Endothelial cell of umbilical vein (primary cell): Measurements from ENCODE around the gene NME7. TPM values are rescaled to one million over a fixed set of nuclear protein-coding genes. Genes with fewer than 3 reads are reported as not detected.

Experiments
- BruUV-seq: library from RNA; stranded (reverse); fragments of 400-500 nt; replicated peaks from 2 replicates; lab custom pipeline; 2021; lab: Mats Ljungman, UMichigan
- CTCF ChIA-PET: fragments of 300-600, 350-600 bp; sonication (Branson Sonifier 250); formaldehyde crosslinking; loops from one replicate; lab custom pipeline; 2021; ENCODE audit warnings: antibody characterized with exemption, inconsistent platforms; lab: Charles Lee
- POLR2A ChIA-PET: fragments of 300-600, 350-600 bp; sonication (Branson Sonifier 250); formaldehyde crosslinking; loops from one replicate; lab custom pipeline; 2021; ENCODE audit warnings: antibody characterized with exemption, inconsistent platforms; lab: Charles Lee
- DNase-seq: peaks from one replicate; pipeline ENCODE4 v3.0.0-alpha.2; 2011; ENCODE audit warnings: low read depth, low spot score
- FAIRE-seq: peaks from 2 replicates; lab custom pipeline; 2011; peaks lifted over from hg19 to GRCh38; lab: Jason Lieb, UNC
- H2AFZ ChIP-seq: 2 replicates; pipeline ENCODE4 v1.6.0; 2012; ENCODE audit warnings: low read depth, low read length, control low read depth, inconsistent platforms
- H3K27ac ChIP-seq: 2 replicates; pipeline ENCODE4 v1.5.1; 2011; ENCODE audit warnings: low read depth, mild to moderate bottlenecking, control low read depth, low read length, moderate library complexity; ENCODE audit not compliant: insufficient read depth
- H3K27me3 ChIP-seq, 2 experiments: 2 replicates each; pipeline versions ENCODE4 v1.6.0 to v1.6.1; 2011; ENCODE audit warnings: low read length in 2 of 2, mixed read lengths in 1 of 2; ENCODE audit not compliant: control insufficient read depth in 2 of 2, insufficient read depth in 2 of 2
- H3K36me3 ChIP-seq, 2 experiments: 2 replicates in 1 of 2; 3 replicates in 1 of 2; pipeline ENCODE4 v1.5.1; 2011; ENCODE audit warnings: low read length in 2 of 2, mild to moderate bottlenecking in 1 of 2, moderate library complexity in 1 of 2; ENCODE audit not compliant: control insufficient read depth in 2 of 2, insufficient read depth in 2 of 2; ENCODE audit errors: extremely low read depth in 1 of 2
- H3K4me1 ChIP-seq: 3 replicates; pipeline ENCODE4 v1.5.1; 2011; ENCODE audit warnings: mild to moderate bottlenecking, low read length; ENCODE audit not compliant: control insufficient read depth, insufficient read depth; ENCODE audit errors: extremely low read depth
- H3K4me2 ChIP-seq: 2 replicates; pipeline ENCODE4 v1.6.1; 2011; ENCODE audit warnings: low read length, control low read depth, mixed read lengths; ENCODE audit not compliant: insufficient read depth
- H3K4me3 ChIP-seq, 3 experiments: fragments of 200-600 bp in 1 of 3; sonication (generic), shearing (Covaris generic) in 1 of 3; replicated peaks in 1 of 3; 2 replicates each; pipeline ENCODE4 v1.5.1; 2011 to 2016; ENCODE audit warnings: control low read depth in 3 of 3, low read length in 3 of 3, mild to moderate bottlenecking in 2 of 3, inconsistent platforms in 1 of 3, low read depth in 1 of 3, moderate library complexity in 1 of 3; ENCODE audit not compliant: insufficient read depth in 1 of 3
- H3K79me2 ChIP-seq: 2 replicates; pipeline ENCODE4 v1.6.0; 2012; ENCODE audit warnings: low read length, inconsistent platforms; ENCODE audit not compliant: control insufficient read depth, insufficient read depth
- H3K9ac ChIP-seq: replicated peaks from 2 replicates; pipeline ENCODE3; 2011; ENCODE audit warnings: low read length, control low read depth; ENCODE audit not compliant: insufficient read depth; ENCODE audit errors: extremely low read depth
- H3K9me1 ChIP-seq: replicated peaks from 3 replicates; pipeline ENCODE4 v1.6.0; 2011; ENCODE audit warnings: mild to moderate bottlenecking, low read length; ENCODE audit not compliant: control insufficient read depth, insufficient read depth; ENCODE audit errors: extremely low read depth
- H3K9me3 ChIP-seq: replicated peaks from 2 replicates; pipeline ENCODE4 v1.5.1; 2012; ENCODE audit warnings: low read length, inconsistent platforms; ENCODE audit not compliant: control insufficient read depth, insufficient read depth
- H4K20me1 ChIP-seq: replicated peaks from 2 replicates; pipeline ENCODE3; 2011; ENCODE audit warnings: mild to moderate bottlenecking, low read length; ENCODE audit not compliant: control insufficient read depth, insufficient read depth; ENCODE audit errors: extremely low read depth
- EZH2 ChIP-seq: IDR thresholded peaks from 2 replicates; pipeline ENCODE4 v1.6.1; 2012; ENCODE audit warnings: borderline replicate concordance, low read depth, mild to moderate bottlenecking, moderate library complexity, low read length, inconsistent platforms; ENCODE audit not compliant: severe bottlenecking
- FOS ChIP-seq: IDR thresholded peaks from 2 replicates; pipeline ENCODE4 v1.6.1; 2011; ENCODE audit warnings: mild to moderate bottlenecking, low read length, moderate library complexity, borderline replicate concordance; ENCODE audit not compliant: insufficient read depth
- GATA2 ChIP-seq: IDR thresholded peaks from 2 replicates; pipeline ENCODE4 v1.7.0; 2011; ENCODE audit warnings: low read depth, mild to moderate bottlenecking, moderate library complexity, mixed read lengths, low read length; ENCODE audit not compliant: insufficient read length, insufficient read depth
- JUN ChIP-seq: IDR thresholded peaks from 2 replicates; pipeline ENCODE4 v1.6.1; 2011; ENCODE audit warnings: borderline replicate concordance, low read depth; ENCODE audit not compliant: insufficient read length, insufficient read depth
- MYC ChIP-seq: IDR thresholded peaks from one replicate; pipeline ENCODE4 v1.6.1; 2011; ENCODE audit warnings: mild to moderate bottlenecking, low read depth, low read length
- POLR2A ChIP-seq: IDR thresholded peaks from 2 replicates; pipeline ENCODE4 v1.6.1; 2012; ENCODE audit warnings: low read depth, mild to moderate bottlenecking, control low read depth, low read length
- POLR2AphosphoS5 ChIP-seq: IDR thresholded peaks from 2 replicates; pipeline ENCODE4 v1.6.1; 2012; ENCODE audit warnings: low read depth, mild to moderate bottlenecking, control low read depth, low read length, moderate library complexity; ENCODE audit not compliant: insufficient read depth
- dilution Hi-C: fragments of 300-500 bp; cut with MboI; formaldehyde crosslinking; loops from one replicate; pipeline ENCODE4 v1.15.0; 2019; ENCODE audit warnings: low sequenced_read_pairs; ENCODE audit not compliant: extremely low pct_ligation_motif_present
- intact Hi-C: fragments of 100-400 bp; cut with micrococcal nuclease; formaldehyde crosslinking; loops from one replicate; pipeline ENCODE4 v1.10.0; 2022
- polyA plus RNA-seq, 4 experiments: library from polyadenylated mRNA; depleted of rRNA in 3 of 4; stranded (reverse) in 3 of 4; unstranded in 1 of 4; fragments of >200 nt; gene quantifications; 2 replicates each; pipeline versions ENCODE4 v1.2.1 to v1.2.3, GENCODE V29; 2011 to 2012; ENCODE audit warnings: missing spikeins in 1 of 4
- total RNA-seq: library from RNA; stranded (reverse); gene quantifications from 2 replicates; pipeline ENCODE4 v1.2.3, GENCODE V29; 2021
- TF ChIP-seq, protein P1 (sequence below), 2 donors: IDR thresholded peaks; 1 replicate in 1 of 2; 2 replicates in 1 of 2; pipeline ENCODE4 v1.5.1; 2011; ENCODE audit warnings: low read length in 2 of 2, mild to moderate bottlenecking in 2 of 2, moderate library complexity in 2 of 2, control low read depth in 1 of 2, inconsistent platforms in 1 of 2, low read depth in 1 of 2; ENCODE audit not compliant: insufficient read depth in 1 of 2; ENCODE audit errors: extremely low read depth in 1 of 2
- TF ChIP-seq, protein P2 (sequence below): IDR thresholded peaks from 2 replicates; pipeline ENCODE4 v1.6.1; 2011; ENCODE audit not compliant: insufficient read depth, insufficient read length

The NME7 gene
- total and polyA plus RNA-seq, 2 donors (not counting 3 experiments of a cell fraction or from before 2014, with no cell fraction given): 16.5 to 25.3 TPM

DNA sequence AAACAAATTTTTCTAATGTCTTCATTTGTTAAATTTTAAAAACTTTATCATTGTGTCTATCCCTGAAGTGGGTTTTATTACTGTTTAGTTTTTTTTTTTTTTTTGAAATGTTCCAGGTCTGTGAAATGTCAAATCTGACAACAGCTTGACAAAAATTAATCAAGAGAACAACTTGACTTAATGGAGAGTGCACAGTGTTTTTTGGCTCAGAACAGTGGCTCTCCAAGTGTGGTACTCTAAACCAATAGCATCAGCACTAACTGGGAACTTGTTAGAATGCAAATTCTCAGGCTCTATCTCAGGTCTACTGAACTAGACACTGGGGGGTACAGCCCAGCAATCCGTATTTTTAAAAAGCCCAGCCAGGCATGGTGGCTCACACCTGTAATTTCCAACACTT is 211.9 kb downstream of the NME7 start:
- H3K36me3 ChIP-seq: no peaks in the 10 kb centered on the region
- no TSS peak for BruUV-seq
- intact Hi-C loops: no loop called here
- H2AFZ ChIP-seq: no peak overlapping the region
- H3K27me3 ChIP-seq: no peaks in the 10 kb centered on the region
- FAIRE-seq: no peak
- no peak for DNase-seq
- no peaks in the 10 kb centered on the region for H3K79me2 ChIP-seq
- dilution Hi-C loops: no loop called here
- no peak overlapping the region for H3K27ac ChIP-seq
- H4K20me1 ChIP-seq: no peaks in the 10 kb centered on the region
- TF ChIP-seq, protein P1, sequence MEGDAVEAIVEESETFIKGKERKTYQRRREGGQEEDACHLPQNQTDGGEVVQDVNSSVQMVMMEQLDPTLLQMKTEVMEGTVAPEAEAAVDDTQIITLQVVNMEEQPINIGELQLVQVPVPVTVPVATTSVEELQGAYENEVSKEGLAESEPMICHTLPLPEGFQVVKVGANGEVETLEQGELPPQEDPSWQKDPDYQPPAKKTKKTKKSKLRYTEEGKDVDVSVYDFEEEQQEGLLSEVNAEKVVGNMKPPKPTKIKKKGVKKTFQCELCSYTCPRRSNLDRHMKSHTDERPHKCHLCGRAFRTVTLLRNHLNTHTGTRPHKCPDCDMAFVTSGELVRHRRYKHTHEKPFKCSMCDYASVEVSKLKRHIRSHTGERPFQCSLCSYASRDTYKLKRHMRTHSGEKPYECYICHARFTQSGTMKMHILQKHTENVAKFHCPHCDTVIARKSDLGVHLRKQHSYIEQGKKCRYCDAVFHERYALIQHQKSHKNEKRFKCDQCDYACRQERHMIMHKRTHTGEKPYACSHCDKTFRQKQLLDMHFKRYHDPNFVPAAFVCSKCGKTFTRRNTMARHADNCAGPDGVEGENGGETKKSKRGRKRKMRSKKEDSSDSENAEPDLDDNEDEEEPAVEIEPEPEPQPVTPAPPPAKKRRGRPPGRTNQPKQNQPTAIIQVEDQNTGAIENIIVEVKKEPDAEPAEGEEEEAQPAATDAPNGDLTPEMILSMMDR (IDR thresholded peaks at IDR 0.05; ENCODE audit: extremely low read depth in 1 of 2, insufficient read depth in 1 of 2, low read depth in 1 of 2, low read length in 2 of 2): no peak
- TF ChIP-seq POLR2AphosphoS5 (no peak), GATA2 (no peak), JUN (no peak), FOS (no peak), EZH2 (no peak), POLR2A (no peak), MYC (no peak)
- TF ChIP-seq, protein P2, sequence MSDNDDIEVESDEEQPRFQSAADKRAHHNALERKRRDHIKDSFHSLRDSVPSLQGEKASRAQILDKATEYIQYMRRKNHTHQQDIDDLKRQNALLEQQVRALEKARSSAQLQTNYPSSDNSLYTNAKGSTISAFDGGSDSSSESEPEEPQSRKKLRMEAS: no peak
- ChIA-PET POLR2A (no interaction called here), CTCF (interaction anchor here (1.6 kb wide), 1 partner anchor 193 kb away, joined by 7 read pairs; no protein-coding TSS in a partner anchor)
- no peak overlapping the region for H3K4me3 ChIP-seq
- H3K9me3 ChIP-seq: no peaks in the 10 kb centered on the region
- H3K9ac ChIP-seq: no peak overlapping the region
- H3K4me1 ChIP-seq: no peaks in the 10 kb centered on the region
- no peaks in the 10 kb centered on the region for H3K9me1 ChIP-seq
- H3K4me2 ChIP-seq: no peak overlapping the region
